K562 (cell line): Measurements from ENCODE around the gene TP53I3. TPM values are rescaled to one million over a fixed set of nuclear protein-coding genes. Genes with fewer than 3 reads are reported as not detected.

Source experiments
- BRD9 ChIP-seq: fragments of 450-650 bp; IDR thresholded peaks from 2 replicates; pipeline ENCODE4 v1.6.1; 2018; ENCODE audit warnings: low read depth; ENCODE audit not compliant: partially characterized antibody
- CREB1 ChIP-seq, 2 experiments: sonication (generic) in 1 of 2; formaldehyde crosslinking in 1 of 2; IDR thresholded peaks; 2 replicates each; pipeline versions ENCODE4 v1.6.1 to v1.8.0; 2012 to 2022; ENCODE audit warnings: inconsistent platforms in 1 of 2, mild to moderate bottlenecking in 1 of 2, missing genetic modification reagents in 1 of 2, moderate library complexity in 1 of 2
- ELF4 ChIP-seq: fragments of 450-650 bp; formaldehyde crosslinking; IDR thresholded peaks from 2 replicates; pipeline ENCODE4 v1.4.0; 2022; ENCODE audit warnings: missing genetic modification characterization
- GABPA ChIP-seq: fragments of 200-800 bp; sonication (Bioruptor generic); conservative IDR thresholded peaks from 2 replicates; pipeline ENCODE4 v1.6.1; 2016; ENCODE audit warnings: low read depth, missing genetic modification characterization, missing compliant biosample characterization
- MTA3 ChIP-seq: fragments of 450-650 bp; formaldehyde crosslinking; IDR thresholded peaks from 2 replicates; pipeline ENCODE4 v1.6.1; 2017; ENCODE audit warnings: mild to moderate bottlenecking, borderline replicate concordance
- PHB2 ChIP-seq: fragments of 450-650 bp; IDR thresholded peaks from 2 replicates; pipeline ENCODE4 v1.6.1; 2017; ENCODE audit warnings: low read depth
- RAD21 ChIP-seq, 2 experiments: fragments of 250-450 bp in 1 of 2; fragments of 450-650 bp in 1 of 2; sonication (Bioruptor Pico) in 1 of 2; formaldehyde crosslinking in 1 of 2; IDR thresholded peaks in 1 of 2; conservative IDR thresholded peaks in 1 of 2; 2 replicates each; pipeline versions ENCODE4 v1.4.0 to v1.8.0; 2020 to 2022; ENCODE audit warnings: mild to moderate bottlenecking in 2 of 2, moderate library complexity in 1 of 2
- RBM22 ChIP-seq: fragments of 200-400 bp; formaldehyde crosslinking; IDR thresholded peaks from 2 replicates; pipeline ENCODE4 v1.6.1; 2018; ENCODE audit warnings: low read length, low read depth; ENCODE audit not compliant: poor library complexity, severe bottlenecking
- SIN3B ChIP-seq: fragments of 450-650 bp; IDR thresholded peaks from 2 replicates; pipeline ENCODE4 v1.6.1; 2017; ENCODE audit warnings: low read depth, mild to moderate bottlenecking, moderate library complexity
- polyA plus RNA-seq, 8 experiments: library from polyadenylated mRNA; depleted of rRNA in 4 of 8; stranded (reverse) in 5 of 8; unstranded in 3 of 8; fragments of >200 nt; fragmentation: Nextera tagmentation in 2 of 8; fragmentation: Illumina TruSeq in 1 of 8; extraction: Ambion mirVana in 2 of 8; extraction: Trizol in 1 of 8; gene quantifications; 2 replicates each; pipeline versions ENCODE4 v1.2.1 to v1.2.3, GENCODE V29; 2011 to 2014; ENCODE audit warnings: inconsistent platforms in 1 of 8, missing spikeins in 1 of 8
- total RNA-seq, 7 experiments: library from RNA; depleted of rRNA in 6 of 7; stranded (reverse); fragments of >200 nt in 6 of 7; fragmentation: Illumina TruSeq in 2 of 7; extraction: Trizol in 2 of 7; gene quantifications; 2 replicates each; pipeline versions ENCODE4 v1.2.1 to v1.2.3, GENCODE V29; 2011 to 2021; ENCODE audit warnings: low replicate concordance in 1 of 7
- TF ChIP-seq, protein P1 (sequence below), 2 experiments: IDR thresholded peaks; 2 replicates each; pipeline ENCODE4 v1.6.1; 2011; ENCODE audit warnings: borderline replicate concordance in 1 of 2, control low read depth in 1 of 2, low read depth in 1 of 2, low read length in 1 of 2, mild to moderate bottlenecking in 1 of 2, mixed read lengths in 1 of 2, moderate library complexity in 1 of 2; ENCODE audit not compliant: insufficient read depth in 1 of 2, insufficient read length in 1 of 2, poor library complexity in 1 of 2, severe bottlenecking in 1 of 2; ENCODE audit errors: extremely low read depth in 1 of 2
- TF ChIP-seq, protein P2 (sequence below): sonication (generic); formaldehyde crosslinking; IDR thresholded peaks from 2 replicates; pipeline ENCODE4 v1.8.0; 2023; ENCODE audit warnings: mild to moderate bottlenecking, missing genetic modification reagents

The TP53I3 gene
- total and polyA plus RNA-seq, 9 of the 15 experiments (the other 6 are each of a cell fraction or from before 2014, with no cell fraction given): 0.65 to 9.5 (median 5.6) TPM

DNA sequence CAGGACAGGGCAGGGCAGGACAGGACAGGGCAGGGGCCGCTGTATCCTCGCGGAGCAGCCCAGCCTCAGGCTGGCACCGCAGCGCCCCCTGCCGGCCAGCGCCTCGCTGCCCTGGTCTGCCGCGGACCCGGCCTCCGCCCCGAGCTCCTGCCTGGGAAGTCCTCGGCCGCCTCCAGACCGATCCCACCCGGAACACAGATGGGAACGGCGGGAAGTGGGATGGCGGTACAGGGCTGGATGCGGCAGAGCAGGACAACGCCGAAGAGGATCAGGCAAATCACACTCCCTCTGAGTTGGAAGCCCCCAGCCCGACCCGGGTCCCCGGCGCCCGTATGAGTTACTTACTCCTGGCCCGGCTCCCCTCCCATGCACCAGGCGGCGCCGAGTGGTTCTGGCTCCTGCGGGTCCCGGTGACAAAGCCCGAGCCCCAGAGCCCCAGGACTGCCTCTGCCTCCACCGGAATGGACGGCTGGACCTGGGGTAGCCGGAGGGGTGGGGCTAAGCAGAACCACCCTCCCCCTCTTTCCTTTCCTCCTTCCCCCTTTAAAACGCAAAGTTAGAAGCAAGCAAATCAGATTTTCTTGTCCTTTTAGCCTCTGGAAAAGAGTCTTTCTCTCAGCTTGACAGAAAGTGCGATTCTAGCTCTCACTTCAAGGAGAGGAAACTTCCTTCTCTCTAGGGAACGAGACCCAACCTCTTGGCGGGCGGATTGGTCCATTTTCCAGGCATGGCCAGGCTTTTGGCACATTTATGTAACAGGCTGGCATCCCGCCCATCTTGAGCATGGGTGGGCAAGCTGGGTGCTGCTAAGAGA lies at the start of gene TP53I3 (continued):
- TF ChIP-seq RBM22 (peak; percentile 52), GABPA (tag) (peak; percentile 52; the same call in 1 of the 2 replicates), RAD21 (CRISPR knock-in tag; conservative IDR thresholded peaks at IDR 0.05 in 1 of 2, IDR thresholded peaks at IDR 0.05 in 1 of 2) (peak; percentile 80 to 83), BRD9 (no peak), PHB2 (no peak), SIN3B (peak; percentile 78), CREB1 (IDR thresholded peaks at IDR 0.05) (no peak), CREB1 (CRISPR knock-in tag; IDR thresholded peaks at IDR 0.05) (peak; percentile 84), MTA3 (peak; percentile 89), ELF4 (no peak)
- TF ChIP-seq, protein P1, sequence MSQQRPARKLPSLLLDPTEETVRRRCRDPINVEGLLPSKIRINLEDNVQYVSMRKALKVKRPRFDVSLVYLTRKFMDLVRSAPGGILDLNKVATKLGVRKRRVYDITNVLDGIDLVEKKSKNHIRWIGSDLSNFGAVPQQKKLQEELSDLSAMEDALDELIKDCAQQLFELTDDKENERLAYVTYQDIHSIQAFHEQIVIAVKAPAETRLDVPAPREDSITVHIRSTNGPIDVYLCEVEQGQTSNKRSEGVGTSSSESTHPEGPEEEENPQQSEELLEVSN (IDR thresholded peaks at IDR 0.05; ENCODE audit: borderline replicate concordance in 1 of 2, extremely low read depth in 1 of 2, insufficient read depth in 1 of 2, insufficient read length in 1 of 2, low read depth in 1 of 2, low read length in 1 of 2, poor library complexity in 1 of 2, severe bottlenecking in 1 of 2): peak in 1 of 2 experiments; percentile 11
- TF ChIP-seq, protein P2, sequence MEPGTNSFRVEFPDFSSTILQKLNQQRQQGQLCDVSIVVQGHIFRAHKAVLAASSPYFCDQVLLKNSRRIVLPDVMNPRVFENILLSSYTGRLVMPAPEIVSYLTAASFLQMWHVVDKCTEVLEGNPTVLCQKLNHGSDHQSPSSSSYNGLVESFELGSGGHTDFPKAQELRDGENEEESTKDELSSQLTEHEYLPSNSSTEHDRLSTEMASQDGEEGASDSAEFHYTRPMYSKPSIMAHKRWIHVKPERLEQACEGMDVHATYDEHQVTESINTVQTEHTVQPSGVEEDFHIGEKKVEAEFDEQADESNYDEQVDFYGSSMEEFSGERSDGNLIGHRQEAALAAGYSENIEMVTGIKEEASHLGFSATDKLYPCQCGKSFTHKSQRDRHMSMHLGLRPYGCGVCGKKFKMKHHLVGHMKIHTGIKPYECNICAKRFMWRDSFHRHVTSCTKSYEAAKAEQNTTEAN (CRISPR knock-in tag): no peak
